WI38 (cell line): Measurements from ENCODE around the gene TTBK1.

Experiments used
- H3K4me3 ChIP-seq: 2 replicates; pipeline ENCODE4 v1.5.1; 2011; ENCODE audit warnings: low read depth, mild to moderate bottlenecking, control low read depth, low read length
- CTCF ChIP-seq: IDR thresholded peaks from 2 replicates; pipeline ENCODE4 v1.5.1; 2012; ENCODE audit warnings: low read depth, mild to moderate bottlenecking, control low read depth, low read length

Gene TTBK1

GRCh38 chr6:43308101-43308989 is 65.1 kb downstream of the TTBK1 start, which contains the start of gene CRIP3:
CRIP3 (minus strand) TSS chr6:43308826; CDS start chr6:43308792, 34 bp downstream.
- TF ChIP-seq CTCF: no peak

GRCh38 chr6:43308990-43309477 is 65.8 kb downstream of the TTBK1 start:
- no peak overlapping the region for H3K4me3 ChIP-seq
- TF ChIP-seq CTCF: no peak

More at GRCh38 chr6:43308101-43308989, 65.1 kb downstream of the TTBK1 start, which contains the start of gene CRIP3:
- no peak within 1 kb of the TSS for H3K4me3 ChIP-seq

- H3K4me3 ChIP-seq: no peak overlapping the region
- TF ChIP-seq CTCF: no peak
Observed at GRCh38 chr6:43310134-43310533, 66.9 kb downstream of the TTBK1 start.

GRCh38 chr6:43310624-43311023 is 67.3 kb downstream of the TTBK1 start:
- H3K4me3 ChIP-seq: no peak overlapping the region
- no peak for TF ChIP-seq CTCF

GRCh38 chr6:43311666-43312065 is 68.4 kb downstream of the TTBK1 start:
- H3K4me3 ChIP-seq: no peak overlapping the region
- TF ChIP-seq CTCF: no peak

GRCh38 chr6:43313813-43314212 is 70.5 kb downstream of the TTBK1 start:
- H3K4me3 ChIP-seq: no peak overlapping the region
- TF ChIP-seq CTCF: no peak

- H3K4me3 ChIP-seq: no peak overlapping the region
- no peak for TF ChIP-seq CTCF
Observed at GRCh38 chr6:43318011-43318410, 74.7 kb downstream of the TTBK1 start.
